Measurements from ENCODE around the gene TRPM2.
A peak's percentile ranks its signal among the peaks of the same experiment; 100 is the strongest.

The TRPM2 gene

DNA sequence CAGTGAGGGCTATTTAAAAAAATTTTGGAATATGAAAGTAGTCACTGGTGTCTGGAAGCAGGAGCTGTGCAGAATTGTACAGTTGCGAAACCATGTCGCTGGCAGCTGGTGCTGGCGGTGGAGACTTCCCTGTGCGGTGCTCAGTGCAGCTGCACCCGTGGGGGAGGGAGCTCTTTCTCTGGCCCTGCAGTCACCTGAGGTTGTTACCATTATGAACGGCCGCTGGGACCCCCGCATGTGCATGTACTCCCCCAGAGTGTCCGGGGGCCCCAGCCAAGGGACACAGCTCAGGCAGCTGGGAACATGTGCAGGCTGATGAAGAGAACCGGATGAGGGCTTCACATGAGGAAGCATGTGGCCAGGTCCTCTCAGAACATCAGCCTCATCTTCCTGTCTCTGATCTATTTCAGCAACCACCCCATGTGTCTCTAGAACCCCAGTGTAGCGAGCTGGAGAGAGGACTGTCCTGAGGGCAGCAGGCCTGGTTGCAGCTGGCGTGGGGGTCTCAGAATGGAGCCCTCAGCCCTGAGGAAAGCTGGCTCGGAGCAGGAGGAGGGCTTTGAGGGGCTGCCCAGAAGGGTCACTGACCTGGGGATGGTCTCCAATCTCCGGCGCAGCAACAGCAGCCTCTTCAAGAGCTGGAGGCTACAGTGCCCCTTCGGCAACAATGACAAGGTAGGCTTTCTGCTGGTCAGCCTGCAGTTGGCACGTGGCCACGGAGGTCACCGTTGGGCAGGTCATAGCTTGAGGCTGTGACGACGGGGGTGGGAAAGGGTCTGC lies at the start of gene TRPM2:
TSS of gene TRPM2 (plus strand) at position 431 of the 780 bp plus-strand sequence. CDS start at position 511, 80 bp downstream.
- peak; percentile 88 for DNase-seq

- no peak for DNase-seq
Measured at GRCh38 chr21:44304011-44304616, 49.3 kb upstream of the TRPM2 start.

- DNase-seq, result peak; percentile 27
Measured at GRCh38 chr21:44304877-44305293, 48.5 kb upstream of the TRPM2 start.

- no peak for DNase-seq
Measured at GRCh38 chr21:44305691-44306090, 47.7 kb upstream of the TRPM2 start.

DNA sequence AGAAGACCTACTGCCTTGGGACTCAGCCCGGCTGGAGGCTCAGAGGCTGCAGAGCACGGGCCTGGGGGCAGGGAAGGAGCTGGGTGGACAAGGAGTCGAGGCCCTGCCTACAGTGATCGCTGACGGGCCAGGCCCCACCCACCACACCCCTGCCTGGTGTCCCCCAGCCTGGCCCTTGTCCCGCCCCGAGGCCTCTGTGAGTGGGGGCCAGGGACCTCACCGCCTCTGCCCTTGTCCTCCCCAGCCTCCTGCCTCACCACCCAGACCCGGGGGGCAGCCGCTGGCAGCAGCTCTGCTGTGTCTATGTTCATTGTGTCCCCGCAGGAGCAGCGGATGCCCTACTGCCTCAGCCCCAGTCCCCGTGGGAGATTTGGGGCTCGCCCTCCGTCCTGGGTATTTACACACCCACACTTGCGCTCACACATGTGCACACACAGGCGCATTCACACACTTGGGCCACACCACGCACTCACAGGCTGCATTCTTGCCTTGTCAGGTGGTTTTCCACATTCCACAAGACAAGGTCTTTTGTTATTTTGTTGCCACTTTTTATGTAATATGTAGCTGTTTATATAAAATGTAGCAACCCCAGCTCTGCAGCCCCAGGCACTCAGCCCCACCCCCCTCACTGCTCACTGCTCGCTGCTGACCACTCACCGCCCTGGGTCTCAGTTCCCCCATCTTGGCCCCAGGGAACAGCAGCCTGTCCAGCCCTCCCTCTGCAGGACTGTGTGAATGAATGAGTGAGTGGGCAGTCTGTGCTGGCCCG lies 46.3 kb upstream of the TRPM2 start:
- no peak for DNase-seq

DNA sequence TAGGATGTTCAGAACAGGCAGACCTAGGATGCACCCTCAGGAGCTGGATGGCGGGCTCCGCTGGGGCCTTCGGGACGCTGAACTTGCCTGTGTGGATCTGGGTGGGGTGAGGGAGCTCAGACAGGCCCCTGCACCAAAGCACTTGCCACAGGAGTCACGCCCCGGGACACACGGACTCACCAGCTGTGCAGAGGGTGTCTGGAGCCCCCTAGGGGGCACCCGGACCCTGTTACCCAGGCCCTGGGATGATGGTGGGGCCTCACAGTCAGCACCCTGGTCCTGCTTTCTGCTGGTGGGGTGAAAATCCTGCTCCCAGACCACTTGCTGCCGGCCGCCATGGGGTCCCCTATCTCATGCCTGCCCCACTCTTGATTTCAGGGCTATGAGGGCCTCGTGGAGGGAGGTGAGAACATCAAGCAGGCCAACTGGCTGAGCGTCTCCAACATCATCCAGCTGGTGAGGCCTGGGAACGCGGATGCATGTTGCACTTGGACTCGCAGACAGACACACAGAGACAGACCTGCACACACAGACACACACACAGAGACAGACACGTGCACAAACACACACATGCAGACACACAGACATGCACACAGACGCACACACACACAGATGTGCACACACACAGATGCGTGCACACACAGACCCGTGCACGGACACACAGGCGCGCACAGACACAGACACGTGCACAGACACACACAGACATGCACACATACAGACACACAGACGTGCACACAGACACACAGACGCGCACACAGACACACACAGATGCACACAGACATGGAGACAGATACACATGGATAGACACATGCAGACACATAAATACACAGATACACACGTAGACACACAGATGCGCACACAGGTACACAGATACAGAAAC lies 42.6 kb upstream of the TRPM2 start:
- no peak for DNase-seq

DNA sequence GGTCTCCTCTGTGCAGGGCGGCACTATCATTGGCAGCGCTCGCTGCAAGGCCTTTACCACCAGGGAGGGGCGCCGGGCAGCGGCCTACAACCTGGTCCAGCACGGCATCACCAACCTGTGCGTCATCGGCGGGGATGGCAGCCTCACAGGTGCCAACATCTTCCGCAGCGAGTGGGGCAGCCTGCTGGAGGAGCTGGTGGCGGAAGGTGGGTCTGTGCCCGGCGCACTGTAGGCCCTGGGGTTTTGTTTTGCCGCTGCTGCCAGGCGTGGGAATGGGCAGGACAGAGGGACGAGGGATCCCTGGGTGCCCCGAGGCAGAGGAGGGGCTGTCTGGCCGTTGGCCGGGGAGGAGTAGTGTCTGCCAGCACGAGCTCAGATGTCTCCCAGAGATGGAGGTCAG lies 41.3 kb upstream of the TRPM2 start:
- DNase-seq, result no peak

DNA sequence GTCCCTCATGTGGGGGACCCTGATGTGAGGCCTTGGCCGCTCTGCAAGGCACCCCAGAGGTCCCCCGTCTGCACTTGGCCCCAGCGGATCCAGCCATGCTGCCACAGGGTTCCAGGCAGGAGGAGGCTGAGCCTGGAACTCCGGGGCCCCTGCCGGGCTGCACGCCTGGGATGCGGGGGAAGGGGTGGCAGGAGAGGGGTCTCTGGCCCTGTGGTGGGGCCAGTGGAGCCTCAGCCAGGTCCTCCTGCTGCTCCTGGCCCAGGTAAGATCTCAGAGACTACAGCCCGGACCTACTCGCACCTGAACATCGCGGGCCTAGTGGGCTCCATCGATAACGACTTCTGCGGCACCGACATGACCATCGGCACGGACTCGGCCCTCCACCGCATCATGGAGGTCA lies 40.7 kb upstream of the TRPM2 start:
- DNase-seq, result no peak

- no peak for DNase-seq
Measured at GRCh38 chr21:44313451-44313850, 40.0 kb upstream of the TRPM2 start.

DNA sequence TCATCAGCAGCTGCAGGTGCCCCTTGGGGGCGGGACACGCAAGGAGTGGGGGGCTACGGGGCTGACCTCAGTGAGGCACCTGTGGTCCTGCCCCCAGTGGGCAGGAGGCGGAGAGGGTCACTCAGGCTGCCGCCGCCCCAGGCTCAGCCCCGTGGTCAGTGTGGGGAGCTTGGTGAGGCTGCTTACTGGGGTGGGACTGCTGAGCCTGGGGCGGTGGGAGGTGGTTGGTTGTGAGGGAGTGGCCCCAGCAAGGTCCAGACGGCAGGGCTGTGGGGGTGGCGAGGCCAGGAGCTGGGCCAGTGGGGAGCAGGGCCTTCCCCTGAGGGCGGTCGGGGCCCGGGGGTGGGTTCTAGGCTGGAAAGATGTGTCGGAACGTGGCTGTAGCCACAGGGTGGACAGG lies 39.3 kb upstream of the TRPM2 start:
- no peak for DNase-seq

GRCh38 chr21:44314561-44314960 lies 38.9 kb upstream of the TRPM2 start:
- DNase-seq, result no peak

- no peak for DNase-seq
Measured at GRCh38 chr21:44315691-44316203, 37.7 kb upstream of the TRPM2 start.

GRCh38 chr21:44316277-44316900 lies 37.0 kb upstream of the TRPM2 start:
- no peak for DNase-seq

DNA sequence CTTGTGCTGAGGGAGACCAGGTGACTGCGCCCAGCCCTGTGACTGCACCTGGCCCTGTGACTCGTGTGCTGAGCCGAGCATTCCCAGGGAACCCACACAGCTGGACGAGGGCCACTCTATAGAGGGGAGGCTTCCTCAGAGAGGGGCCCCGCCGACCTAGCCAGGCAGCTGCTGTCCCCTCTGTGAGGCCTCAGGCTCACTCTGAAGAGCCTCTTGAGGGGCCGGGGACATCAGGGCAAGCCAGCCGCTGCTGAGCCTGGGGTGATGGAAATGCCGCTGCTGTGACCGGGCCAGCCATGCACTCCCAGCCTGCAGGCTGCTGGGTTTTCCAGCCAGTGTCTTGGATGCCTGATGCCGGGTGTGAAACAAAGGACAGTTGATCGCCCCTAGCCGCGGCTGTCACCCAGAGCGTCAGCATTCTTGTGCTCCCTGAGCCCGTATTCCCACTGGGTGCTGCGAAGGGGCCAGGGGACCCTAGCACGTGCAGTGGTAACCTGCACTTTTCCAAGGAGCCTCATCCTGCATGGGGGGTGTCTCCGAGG lies 36.1 kb upstream of the TRPM2 start:
- no peak for DNase-seq

- no peak for DNase-seq
Measured at GRCh38 chr21:44317871-44318270, 35.5 kb upstream of the TRPM2 start.

DNA sequence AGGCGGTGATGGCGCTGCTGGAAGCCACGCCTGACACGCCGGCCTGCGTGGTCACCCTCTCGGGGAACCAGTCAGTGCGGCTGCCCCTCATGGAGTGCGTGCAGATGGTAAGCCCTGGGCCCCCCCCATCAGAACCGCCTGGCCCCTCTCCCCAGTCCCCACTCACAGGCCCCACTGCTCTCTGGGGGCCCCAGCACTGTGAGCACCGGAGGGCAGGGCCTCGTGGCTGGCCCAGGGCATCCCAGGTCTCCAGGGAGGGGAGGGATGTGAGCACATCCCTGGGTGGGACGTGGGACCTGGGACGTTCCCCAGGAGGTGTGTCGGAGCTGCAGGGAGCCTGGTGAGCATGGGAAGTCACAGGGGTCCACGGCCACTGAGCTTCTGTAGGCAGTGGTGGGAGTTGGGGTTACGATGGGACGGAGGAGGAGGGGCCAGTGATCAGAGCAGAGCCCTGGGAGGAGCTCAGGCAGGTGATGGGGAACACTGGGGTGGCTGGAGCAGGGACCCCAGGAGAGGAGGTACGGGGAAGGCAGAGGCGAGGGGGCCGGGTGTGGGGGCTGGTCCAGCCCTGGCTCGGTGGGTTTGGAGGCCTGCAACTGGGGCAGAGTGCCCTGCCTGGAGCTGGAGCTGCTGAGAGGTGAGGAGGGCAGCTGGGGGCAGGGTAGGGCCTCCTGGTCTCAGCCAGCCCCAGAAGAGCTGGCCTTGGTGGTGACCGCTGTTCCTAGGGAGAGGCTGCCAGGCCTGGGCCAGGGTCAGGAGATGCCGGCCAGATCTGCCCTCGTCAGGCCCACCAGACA lies 34.7 kb upstream of the TRPM2 start:
- no peak for DNase-seq

GRCh38 chr21:44319407-44320065 lies 33.9 kb upstream of the TRPM2 start:
- no peak for DNase-seq

DNA sequence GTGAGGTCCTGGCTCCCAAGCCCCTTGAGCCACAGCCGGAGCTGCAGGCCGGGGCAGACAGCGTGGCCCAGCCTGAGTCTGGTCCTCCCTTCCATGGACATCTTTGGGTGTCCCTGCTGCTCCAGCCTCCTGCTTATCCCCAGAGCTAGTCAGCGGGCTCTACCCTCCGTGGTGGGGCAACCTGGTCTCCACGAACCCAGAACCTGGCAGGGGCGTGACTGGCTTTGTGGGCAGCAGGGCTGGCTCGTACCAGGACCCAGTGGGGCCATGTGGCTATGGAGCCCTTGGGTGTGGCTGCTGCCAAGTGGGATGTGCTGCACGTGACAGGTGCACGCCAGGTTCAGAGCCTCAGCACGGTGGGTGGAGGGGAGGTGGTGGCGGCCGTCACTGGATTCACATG lies 32.6 kb upstream of the TRPM2 start:
- no peak for DNase-seq

- no peak for DNase-seq
Measured at GRCh38 chr21:44321846-44322450, 31.5 kb upstream of the TRPM2 start.

All from inflammatory macrophage treated with lipopolysaccharide for 4 hours (primary cell).